HepG2 (cell line): ENCODE measurements around the gene RIPOR3. TPM values are rescaled to one million over a fixed set of nuclear protein-coding genes. Genes with fewer than 3 reads are reported as not detected.

Experiments
- DMTF1 ChIP-seq: sonication (generic); formaldehyde crosslinking; IDR thresholded peaks from 2 replicates; pipeline ENCODE4 v1.4.0; 2020; ENCODE audit warnings: mild to moderate bottlenecking, missing genetic modification reagents
- GATAD2A ChIP-seq: IDR thresholded peaks from 2 replicates; pipeline ENCODE4 v1.6.1; 2016
- HDAC6 ChIP-seq: fragments of 200-600 bp; sonication (generic); IDR thresholded peaks from 2 replicates; pipeline ENCODE4 v1.7.0; 2017; ENCODE audit warnings: mild to moderate bottlenecking, antibody characterized with exemption, low read length, low read depth
- KAT8 ChIP-seq: IDR thresholded peaks from 2 replicates; pipeline ENCODE4 v1.6.1; 2016; ENCODE audit warnings: missing genetic modification reagents, missing compliant biosample characterization
- KMT2A ChIP-seq: sonication (generic); formaldehyde crosslinking; IDR thresholded peaks from 2 replicates; pipeline ENCODE4 v1.4.0; 2020; ENCODE audit warnings: missing genetic modification reagents
- MAFK ChIP-seq, 2 experiments: IDR thresholded peaks in 1 of 2; conservative IDR thresholded peaks in 1 of 2; 2 replicates each; pipeline ENCODE4 v1.6.1; 2011; ENCODE audit warnings: improper control_type of control experiment in 2 of 2, low read length in 2 of 2
- MLLT10 ChIP-seq: sonication (generic); formaldehyde crosslinking; IDR thresholded peaks from 2 replicates; pipeline ENCODE4 v1.4.0; 2020; ENCODE audit warnings: missing genetic modification reagents
- NR2F6 ChIP-seq, 2 experiments: IDR thresholded peaks; 2 replicates each; pipeline ENCODE4 v1.6.1; 2016; ENCODE audit warnings: antibody characterized with exemption in 1 of 2, mild to moderate bottlenecking in 1 of 2
- SIN3A ChIP-seq: IDR thresholded peaks from 2 replicates; pipeline ENCODE4 v1.6.1; 2011; ENCODE audit warnings: low read depth, mild to moderate bottlenecking, control low read depth, low read length, borderline replicate concordance
- SP1 ChIP-seq, 2 experiments: fragments of 450-650 bp in 1 of 2; sonication (generic) in 1 of 2; formaldehyde crosslinking in 1 of 2; IDR thresholded peaks; 2 replicates each; pipeline versions ENCODE4 v1.4.0 to v1.6.1; 2016 to 2020; ENCODE audit warnings: missing genetic modification reagents in 1 of 2
- ZNF10 ChIP-seq: sonication (generic); formaldehyde crosslinking; IDR thresholded peaks from 2 replicates; pipeline ENCODE4 v1.4.0; 2020; ENCODE audit warnings: mild to moderate bottlenecking, low read depth, missing genetic modification reagents, borderline replicate concordance
- ZNF160 ChIP-seq: sonication (generic); formaldehyde crosslinking; IDR thresholded peaks from 2 replicates; pipeline ENCODE4 v1.8.0; 2022; ENCODE audit warnings: mild to moderate bottlenecking, inconsistent platforms, missing genetic modification reagents
- ZNF205 ChIP-seq: IDR thresholded peaks from 2 replicates; pipeline ENCODE4 v1.6.1; 2018; ENCODE audit warnings: missing biosample characterization, missing genetic modification reagents
- ZNF3 ChIP-seq: IDR thresholded peaks from 2 replicates; pipeline ENCODE4 v1.7.0; 2017; ENCODE audit warnings: inconsistent platforms
- ZNF546 ChIP-seq: sonication (generic); formaldehyde crosslinking; conservative IDR thresholded peaks from 2 replicates; pipeline ENCODE4 v1.8.1; 2023; ENCODE audit warnings: mild to moderate bottlenecking, missing genetic modification reagents
- ZNF619 ChIP-seq: sonication (generic); formaldehyde crosslinking; IDR thresholded peaks from 2 replicates; pipeline ENCODE4 v1.4.0; 2020; ENCODE audit warnings: mild to moderate bottlenecking, missing genetic modification reagents
- ZNF644 ChIP-seq: IDR thresholded peaks from 2 replicates; pipeline ENCODE4 v1.6.1; 2016; ENCODE audit warnings: low read depth
- polyA plus RNA-seq, 8 experiments: library from polyadenylated mRNA; depleted of rRNA in 3 of 8; stranded (reverse) in 7 of 8; unstranded in 1 of 8; fragments of >200 nt; fragmentation: Illumina TruSeq in 4 of 8; extraction: Trizol in 4 of 8; gene quantifications; 2 replicates each; pipeline versions ENCODE4 v1.2.1 to v1.2.3, GENCODE V29; 2011 to 2016; ENCODE audit warnings: low read depth in 4 of 8, missing spikeins in 1 of 8, mixed read lengths in 1 of 8; ENCODE audit not compliant: insufficient read depth in 1 of 8
- total RNA-seq, 5 experiments: library from RNA; depleted of rRNA; stranded (reverse); fragments of >200 nt; fragmentation: Illumina TruSeq; extraction: Trizol; gene quantifications; 2 replicates each; pipeline ENCODE4 v1.2.3, GENCODE V29; 2016; ENCODE audit warnings: low read depth in 1 of 5
- TF ChIP-seq, protein P1 (sequence below), 2 experiments: fragments of 450-650 bp in 1 of 2; sonication (generic) in 1 of 2; formaldehyde crosslinking in 1 of 2; IDR thresholded peaks; 2 replicates each; pipeline versions ENCODE4 v1.6.1 to v1.8.0; 2016 to 2022; ENCODE audit warnings: antibody characterized with exemption in 1 of 2, mild to moderate bottlenecking in 1 of 2, missing genetic modification reagents in 1 of 2

RIPOR3 gene
- total and polyA plus RNA-seq, 2 of the 13 experiments (the other 11 are each of a cell fraction or from before 2014, with no cell fraction given), result 0.18 TPM; not detected in 1

GRCh38 chr20:50628853-50629669, 62.3 kb downstream of the RIPOR3 start (continued):
- TF ChIP-seq MLLT10 (CRISPR knock-in tag) (no peak), ZNF619 (CRISPR knock-in tag) (no peak), ZNF546 (CRISPR knock-in tag) (no peak), ZNF644 (CRISPR knock-in tag) (no peak), SP1 (IDR thresholded peaks at IDR 0.05) (no peak), SP1 (CRISPR knock-in tag; IDR thresholded peaks at IDR 0.05) (no peak), KAT8 (CRISPR knock-in tag) (no peak), DMTF1 (no peak), GATAD2A (no peak), ZNF10 (no peak), ZNF160 (CRISPR knock-in tag) (no peak), ZNF3 (CRISPR knock-in tag) (peak; percentile 74; the same call in 1 of the 2 replicates), MAFK (conservative IDR thresholded peaks at IDR 0.05 in 1 of 2, IDR thresholded peaks at IDR 0.05 in 1 of 2; ENCODE audit: low read length in 2 of 2) (no peak), ZNF205 (no peak), KMT2A (CRISPR knock-in tag) (no peak), SIN3A (no peak), NR2F6 (IDR thresholded peaks at IDR 0.05) (no peak), NR2F6 (CRISPR knock-in tag; IDR thresholded peaks at IDR 0.05) (no peak), HDAC6 (no peak)
- TF ChIP-seq, protein P1, sequence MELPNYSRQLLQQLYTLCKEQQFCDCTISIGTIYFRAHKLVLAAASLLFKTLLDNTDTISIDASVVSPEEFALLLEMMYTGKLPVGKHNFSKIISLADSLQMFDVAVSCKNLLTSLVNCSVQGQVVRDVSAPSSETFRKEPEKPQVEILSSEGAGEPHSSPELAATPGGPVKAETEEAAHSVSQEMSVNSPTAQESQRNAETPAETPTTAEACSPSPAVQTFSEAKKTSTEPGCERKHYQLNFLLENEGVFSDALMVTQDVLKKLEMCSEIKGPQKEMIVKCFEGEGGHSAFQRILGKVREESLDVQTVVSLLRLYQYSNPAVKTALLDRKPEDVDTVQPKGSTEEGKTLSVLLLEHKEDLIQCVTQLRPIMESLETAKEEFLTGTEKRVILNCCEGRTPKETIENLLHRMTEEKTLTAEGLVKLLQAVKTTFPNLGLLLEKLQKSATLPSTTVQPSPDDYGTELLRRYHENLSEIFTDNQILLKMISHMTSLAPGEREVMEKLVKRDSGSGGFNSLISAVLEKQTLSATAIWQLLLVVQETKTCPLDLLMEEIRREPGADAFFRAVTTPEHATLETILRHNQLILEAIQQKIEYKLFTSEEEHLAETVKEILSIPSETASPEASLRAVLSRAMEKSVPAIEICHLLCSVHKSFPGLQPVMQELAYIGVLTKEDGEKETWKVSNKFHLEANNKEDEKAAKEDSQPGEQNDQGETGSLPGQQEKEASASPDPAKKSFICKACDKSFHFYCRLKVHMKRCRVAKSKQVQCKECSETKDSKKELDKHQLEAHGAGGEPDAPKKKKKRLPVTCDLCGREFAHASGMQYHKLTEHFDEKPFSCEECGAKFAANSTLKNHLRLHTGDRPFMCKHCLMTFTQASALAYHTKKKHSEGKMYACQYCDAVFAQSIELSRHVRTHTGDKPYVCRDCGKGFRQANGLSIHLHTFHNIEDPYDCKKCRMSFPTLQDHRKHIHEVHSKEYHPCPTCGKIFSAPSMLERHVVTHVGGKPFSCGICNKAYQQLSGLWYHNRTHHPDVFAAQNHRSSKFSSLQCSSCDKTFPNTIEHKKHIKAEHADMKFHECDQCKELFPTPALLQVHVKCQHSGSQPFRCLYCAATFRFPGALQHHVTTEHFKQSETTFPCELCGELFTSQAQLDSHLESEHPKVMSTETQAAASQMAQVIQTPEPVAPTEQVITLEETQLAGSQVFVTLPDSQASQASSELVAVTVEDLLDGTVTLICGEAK (IDR thresholded peaks at IDR 0.05), result no peak
- TF ChIP-seq, protein P1 (CRISPR knock-in tag; IDR thresholded peaks at IDR 0.05), result no peak
